GM12873 (cell line): ENCODE measurements around the gene TMEM86B.

ENCODE experiments used
- CTCF ChIP-seq: IDR thresholded peaks from 2 replicates; pipeline ENCODE4 v1.5.1; 2012; ENCODE audit warnings: low read depth, mild to moderate bottlenecking, moderate library complexity, low read length, control low read depth; ENCODE audit not compliant: insufficient read depth; ENCODE audit errors: missing control alignments

Gene TMEM86B

GRCh38 chr19:55245236-55245904 lies 16.8 kb upstream of the TMEM86B start:
- TF ChIP-seq CTCF, result no peak

GRCh38 chr19:55244004-55244680 lies 15.6 kb upstream of the TMEM86B start:
- no peak for TF ChIP-seq CTCF

GRCh38 chr19:55242517-55242916 lies 14.0 kb upstream of the TMEM86B start:
- TF ChIP-seq CTCF, result no peak

GRCh38 chr19:55241935-55242464 lies 13.4 kb upstream of the TMEM86B start:
- TF ChIP-seq CTCF, result no peak

GRCh38 chr19:55241143-55241934 lies 12.8 kb upstream of the TMEM86B start:
- no peak for TF ChIP-seq CTCF

GRCh38 chr19:55240713-55241020 lies 12.1 kb upstream of the TMEM86B start:
- TF ChIP-seq CTCF, result no peak

- TF ChIP-seq CTCF, result no peak
These were observed 10.4 kb upstream of the TMEM86B start for GRCh38 chr19:55239004-55239403.
